GM12873 (cell line): Measurements from ENCODE around the gene KRTAP3-1.

Experiments used
- TF ChIP-seq, protein P1 (sequence below): IDR thresholded peaks from 2 replicates; pipeline ENCODE4 v1.5.1; 2012; ENCODE audit warnings: low read depth, mild to moderate bottlenecking, moderate library complexity, low read length, control low read depth; ENCODE audit not compliant: insufficient read depth; ENCODE audit errors: missing control alignments

The KRTAP3-1 gene

GRCh38 chr17:40993084-40993483 is 15.8 kb downstream of the KRTAP3-1 start:
- TF ChIP-seq, protein P1, sequence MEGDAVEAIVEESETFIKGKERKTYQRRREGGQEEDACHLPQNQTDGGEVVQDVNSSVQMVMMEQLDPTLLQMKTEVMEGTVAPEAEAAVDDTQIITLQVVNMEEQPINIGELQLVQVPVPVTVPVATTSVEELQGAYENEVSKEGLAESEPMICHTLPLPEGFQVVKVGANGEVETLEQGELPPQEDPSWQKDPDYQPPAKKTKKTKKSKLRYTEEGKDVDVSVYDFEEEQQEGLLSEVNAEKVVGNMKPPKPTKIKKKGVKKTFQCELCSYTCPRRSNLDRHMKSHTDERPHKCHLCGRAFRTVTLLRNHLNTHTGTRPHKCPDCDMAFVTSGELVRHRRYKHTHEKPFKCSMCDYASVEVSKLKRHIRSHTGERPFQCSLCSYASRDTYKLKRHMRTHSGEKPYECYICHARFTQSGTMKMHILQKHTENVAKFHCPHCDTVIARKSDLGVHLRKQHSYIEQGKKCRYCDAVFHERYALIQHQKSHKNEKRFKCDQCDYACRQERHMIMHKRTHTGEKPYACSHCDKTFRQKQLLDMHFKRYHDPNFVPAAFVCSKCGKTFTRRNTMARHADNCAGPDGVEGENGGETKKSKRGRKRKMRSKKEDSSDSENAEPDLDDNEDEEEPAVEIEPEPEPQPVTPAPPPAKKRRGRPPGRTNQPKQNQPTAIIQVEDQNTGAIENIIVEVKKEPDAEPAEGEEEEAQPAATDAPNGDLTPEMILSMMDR, result no peak

DNA sequence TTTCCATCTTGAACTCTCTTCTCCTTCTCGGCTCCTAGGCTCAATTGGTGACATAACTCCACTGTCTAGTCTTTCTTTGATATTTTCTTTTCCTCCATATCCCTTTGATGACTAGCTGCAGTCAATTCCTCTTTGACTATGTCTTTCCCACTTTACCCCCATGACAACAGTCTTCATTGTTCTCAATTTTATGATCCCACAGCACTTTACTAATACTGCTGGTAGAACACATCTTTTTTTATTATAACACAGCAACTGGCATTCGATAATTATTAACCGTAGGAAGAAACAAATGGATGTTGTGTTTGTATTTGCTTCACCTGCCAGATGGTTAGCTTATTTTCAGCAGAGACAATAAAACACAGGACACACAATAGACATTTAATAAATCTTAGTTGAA is 16.3 kb downstream of the KRTAP3-1 start:
- TF ChIP-seq, protein P1, result no peak

GRCh38 chr17:40986920-40987319 is 22.0 kb downstream of the KRTAP3-1 start:
- TF ChIP-seq, protein P1, result no peak

DNA sequence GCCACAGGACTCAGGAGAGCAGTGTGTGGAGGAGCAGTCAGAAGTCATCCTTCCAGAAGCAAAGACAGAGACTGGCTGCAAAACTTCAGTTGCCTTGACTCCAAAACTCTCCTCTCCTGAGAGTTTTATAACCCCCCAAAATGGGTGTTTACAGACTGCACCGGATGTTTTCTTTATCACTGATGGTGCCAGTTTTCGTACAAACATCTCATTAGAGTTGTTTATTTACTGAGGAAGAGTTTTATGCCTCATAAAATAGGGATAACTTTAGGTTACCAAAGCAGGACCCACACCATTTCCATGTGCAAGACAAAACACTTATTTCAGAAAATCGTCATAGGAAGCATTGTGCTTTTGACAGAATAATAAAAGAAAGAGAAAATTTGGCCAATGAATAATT is 24.7 kb downstream of the KRTAP3-1 start, which contains the start of gene KRT40:
Gene KRT40 (minus strand): TSS at position 101 of the 400 bp plus-strand sequence. CDS start 53 bp downstream, at position 48.
- TF ChIP-seq, protein P1, result no peak

DNA sequence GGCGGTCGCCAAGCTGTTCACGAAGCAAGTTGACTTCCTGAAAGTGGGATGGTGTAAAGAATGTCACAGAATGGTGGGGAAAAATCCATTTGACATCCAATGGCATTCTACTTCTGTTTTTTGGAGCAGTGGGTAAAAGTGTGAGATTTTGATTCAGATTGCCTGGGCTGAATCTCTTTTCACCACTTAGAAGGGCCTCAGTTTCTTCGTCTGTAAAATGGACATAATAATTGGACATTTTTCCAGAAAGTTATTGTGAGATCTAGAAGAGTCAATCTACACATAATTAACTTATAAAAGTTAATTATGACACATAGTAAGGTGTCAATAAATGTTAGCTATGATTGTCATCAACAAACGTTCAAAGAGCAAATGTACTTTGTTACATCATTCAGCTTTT is 27.8 kb downstream of the KRTAP3-1 start:
- TF ChIP-seq, protein P1, result no peak

DNA sequence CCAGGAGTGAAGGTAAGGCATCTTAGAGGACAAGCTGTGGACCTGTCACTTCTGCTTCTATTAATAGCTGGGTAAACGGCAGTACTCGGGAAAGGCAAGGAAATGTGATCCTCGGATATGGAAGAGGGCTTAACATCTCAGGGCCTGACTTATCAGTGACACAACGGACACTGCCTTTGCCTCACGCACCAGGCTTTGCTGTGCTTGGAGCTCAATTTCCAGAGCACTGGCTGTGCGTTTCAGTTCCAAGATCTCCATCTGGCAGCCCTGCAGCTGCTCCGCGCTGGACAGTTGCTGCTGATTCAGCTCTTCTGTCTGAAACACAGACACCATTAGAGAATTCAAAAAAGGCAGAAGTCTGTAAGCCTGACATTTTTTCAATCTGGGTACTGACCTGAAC is 28.3 kb downstream of the KRTAP3-1 start:
- TF ChIP-seq, protein P1, result no peak

DNA sequence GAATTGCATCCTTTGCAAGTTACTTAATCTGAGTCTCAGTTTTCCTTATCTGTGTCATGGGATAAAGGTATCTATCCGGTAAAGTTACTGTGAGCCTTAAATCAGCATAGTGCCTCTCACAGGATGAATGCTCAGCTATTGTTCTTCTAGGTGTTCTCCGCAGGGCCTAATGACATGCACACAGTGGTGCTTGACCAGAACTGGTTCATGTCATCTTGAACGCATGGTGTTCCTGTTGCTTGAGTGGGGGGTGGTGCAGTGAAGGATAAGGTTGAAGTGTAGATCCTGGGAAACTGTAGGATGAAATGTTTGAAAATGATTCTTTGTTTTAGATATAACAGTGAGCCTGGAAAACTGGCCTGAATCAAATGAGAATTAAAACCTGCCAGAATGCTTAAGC is 28.8 kb downstream of the KRTAP3-1 start:
- TF ChIP-seq, protein P1, result no peak
